Suprapubic skin (tissue), 4 donors: ENCODE results near the gene SWI5.

Source experiments
- EP300 ChIP-seq: sonication (generic); formaldehyde crosslinking; IDR thresholded peaks from one replicate; pipeline ENCODE4 v1.6.1; 2017; ENCODE audit warnings: antibody characterized with exemption
- POLR2A ChIP-seq, 2 donors: fragments of 450-650 bp; IDR thresholded peaks; one replicate each; pipeline ENCODE4 v1.6.1; 2017; ENCODE audit warnings: antibody characterized with exemption in 2 of 2, mild to moderate bottlenecking in 2 of 2, moderate library complexity in 2 of 2
- POLR2AphosphoS5 ChIP-seq, 3 donors: sonication (generic); formaldehyde crosslinking; IDR thresholded peaks; one replicate each; pipeline ENCODE4 v1.6.1; 2017; ENCODE audit warnings: antibody characterized with exemption in 3 of 3
- TF ChIP-seq, protein P1 (sequence below), 2 donors: fragments of 200-600 bp in 1 of 2; fragments of 450-650 bp in 1 of 2; sonication (generic) in 1 of 2; IDR thresholded peaks; one replicate each; pipeline ENCODE4 v1.5.1; 2016 to 2019; ENCODE audit warnings: antibody characterized with exemption in 2 of 2, mild to moderate bottlenecking in 1 of 2, moderate library complexity in 1 of 2

DNA sequence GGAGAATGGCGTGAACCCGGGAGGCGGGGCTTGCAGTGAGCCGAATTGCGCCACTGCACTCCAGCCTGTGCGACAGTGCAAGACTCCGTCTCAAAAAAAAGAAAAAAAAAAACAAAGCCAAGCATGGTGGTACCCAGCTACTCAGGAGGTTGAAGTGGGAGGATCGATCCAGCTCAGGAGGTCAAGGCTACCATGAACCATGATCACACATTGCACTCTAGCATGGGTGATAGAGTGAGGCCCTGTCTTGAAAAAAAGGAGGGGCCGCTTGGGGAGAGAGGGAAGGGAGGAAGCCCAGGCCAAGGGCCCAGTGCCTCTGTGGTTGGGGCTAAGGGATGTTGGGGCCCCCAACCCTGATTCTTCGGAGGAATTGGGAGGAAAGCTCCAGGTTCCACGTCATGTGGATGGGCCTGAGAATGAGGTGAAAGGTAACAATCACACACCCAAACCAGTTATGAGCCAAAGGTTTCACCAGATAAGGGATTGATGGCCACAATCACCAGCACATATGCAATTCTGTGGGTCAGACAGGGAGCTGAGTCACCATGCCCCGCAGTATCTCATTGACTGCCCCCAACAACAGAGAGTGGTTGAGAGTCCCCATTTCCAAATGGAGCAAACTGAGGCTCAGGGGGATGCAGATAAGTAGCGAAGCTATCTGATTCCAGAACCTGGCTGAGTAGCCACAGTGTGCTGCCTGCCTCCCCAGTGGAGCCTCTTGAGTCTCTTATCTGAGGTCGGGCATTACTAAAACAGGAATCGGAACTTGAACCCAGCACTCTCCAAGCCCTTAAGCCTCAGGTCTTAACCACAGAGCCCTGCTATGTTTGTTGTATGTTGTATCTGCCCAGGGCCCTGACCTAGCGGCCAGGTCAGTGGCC, 20.5 kb downstream of the SWI5 start:
- TF ChIP-seq POLR2A (IDR thresholded peaks at IDR 0.05) (no peak), POLR2AphosphoS5 (IDR thresholded peaks at IDR 0.05) (no peak), EP300 (no peak)
- TF ChIP-seq, protein P1, sequence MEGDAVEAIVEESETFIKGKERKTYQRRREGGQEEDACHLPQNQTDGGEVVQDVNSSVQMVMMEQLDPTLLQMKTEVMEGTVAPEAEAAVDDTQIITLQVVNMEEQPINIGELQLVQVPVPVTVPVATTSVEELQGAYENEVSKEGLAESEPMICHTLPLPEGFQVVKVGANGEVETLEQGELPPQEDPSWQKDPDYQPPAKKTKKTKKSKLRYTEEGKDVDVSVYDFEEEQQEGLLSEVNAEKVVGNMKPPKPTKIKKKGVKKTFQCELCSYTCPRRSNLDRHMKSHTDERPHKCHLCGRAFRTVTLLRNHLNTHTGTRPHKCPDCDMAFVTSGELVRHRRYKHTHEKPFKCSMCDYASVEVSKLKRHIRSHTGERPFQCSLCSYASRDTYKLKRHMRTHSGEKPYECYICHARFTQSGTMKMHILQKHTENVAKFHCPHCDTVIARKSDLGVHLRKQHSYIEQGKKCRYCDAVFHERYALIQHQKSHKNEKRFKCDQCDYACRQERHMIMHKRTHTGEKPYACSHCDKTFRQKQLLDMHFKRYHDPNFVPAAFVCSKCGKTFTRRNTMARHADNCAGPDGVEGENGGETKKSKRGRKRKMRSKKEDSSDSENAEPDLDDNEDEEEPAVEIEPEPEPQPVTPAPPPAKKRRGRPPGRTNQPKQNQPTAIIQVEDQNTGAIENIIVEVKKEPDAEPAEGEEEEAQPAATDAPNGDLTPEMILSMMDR (IDR thresholded peaks at IDR 0.05): no peak
